AG04449 (cell line): ENCODE measurements around the gene NOX5.
"Not testable (repeated sequence)": the region's sequence is repeated elsewhere in the genome, so short reads cannot be mapped to it uniquely, and the experiment has no call there.

Experiments
- CTCF ChIA-PET: fragments of 350-600 bp; formaldehyde crosslinking; extraction: SDS; loops from one replicate; lab custom pipeline; 2021; ENCODE audit warnings: antibody characterized with exemption; lab: Yijun Ruan, JAX
- POLR2A ChIA-PET: fragments of 400-600, 350-600 bp; formaldehyde crosslinking; extraction: SDS; loops from one replicate; lab custom pipeline; 2020; ENCODE audit warnings: antibody characterized with exemption, inconsistent platforms; lab: Yijun Ruan, JAX
- DNase-seq: peaks from one replicate; pipeline ENCODE4 v3.0.0-alpha.2; 2010; ENCODE audit warnings: low read depth, low spot score
- H3K4me3 ChIP-seq: 2 replicates; pipeline ENCODE4 v1.5.1; 2011; ENCODE audit warnings: low read depth, mild to moderate bottlenecking, control low read depth, low read length
- TF ChIP-seq, protein P1 (sequence below): IDR thresholded peaks from one replicate; pipeline ENCODE4 v1.5.1; 2011; ENCODE audit warnings: mild to moderate bottlenecking, moderate library complexity, low read length, control low read depth, inconsistent platforms; ENCODE audit not compliant: insufficient read depth; ENCODE audit errors: missing control alignments

The NOX5 gene, protein sequence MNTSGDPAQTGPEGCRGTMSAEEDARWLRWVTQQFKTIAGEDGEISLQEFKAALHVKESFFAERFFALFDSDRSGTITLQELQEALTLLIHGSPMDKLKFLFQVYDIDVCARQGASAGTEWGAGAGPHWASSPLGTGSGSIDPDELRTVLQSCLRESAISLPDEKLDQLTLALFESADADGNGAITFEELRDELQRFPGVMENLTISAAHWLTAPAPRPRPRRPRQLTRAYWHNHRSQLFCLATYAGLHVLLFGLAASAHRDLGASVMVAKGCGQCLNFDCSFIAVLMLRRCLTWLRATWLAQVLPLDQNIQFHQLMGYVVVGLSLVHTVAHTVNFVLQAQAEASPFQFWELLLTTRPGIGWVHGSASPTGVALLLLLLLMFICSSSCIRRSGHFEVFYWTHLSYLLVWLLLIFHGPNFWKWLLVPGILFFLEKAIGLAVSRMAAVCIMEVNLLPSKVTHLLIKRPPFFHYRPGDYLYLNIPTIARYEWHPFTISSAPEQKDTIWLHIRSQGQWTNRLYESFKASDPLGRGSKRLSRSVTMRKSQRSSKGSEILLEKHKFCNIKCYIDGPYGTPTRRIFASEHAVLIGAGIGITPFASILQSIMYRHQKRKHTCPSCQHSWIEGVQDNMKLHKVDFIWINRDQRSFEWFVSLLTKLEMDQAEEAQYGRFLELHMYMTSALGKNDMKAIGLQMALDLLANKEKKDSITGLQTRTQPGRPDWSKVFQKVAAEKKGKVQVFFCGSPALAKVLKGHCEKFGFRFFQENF

DNA sequence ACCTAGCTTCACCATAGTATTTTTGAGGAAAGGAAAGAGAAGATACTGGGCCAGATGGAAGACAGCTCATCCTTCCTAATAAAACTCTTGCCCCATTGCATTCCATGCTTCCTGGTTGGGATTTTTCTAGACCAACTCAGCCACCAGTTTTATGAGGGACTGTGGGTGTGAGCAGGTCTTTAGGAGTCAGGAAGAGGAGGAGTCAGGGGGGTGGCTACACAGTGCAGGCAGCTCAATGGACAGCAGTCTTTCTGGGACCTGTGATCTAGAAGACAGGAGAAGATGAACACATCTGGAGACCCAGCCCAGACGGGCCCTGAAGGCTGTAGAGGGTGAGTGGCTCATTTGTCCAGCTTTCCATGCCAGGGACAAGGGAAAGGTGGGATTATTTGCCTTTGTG is at the start of gene NOX5:
Gene NOX5 (plus strand): TSS at position 242 of the 400 bp plus-strand sequence. CDS start 41 bp downstream, at position 283.
- ChIA-PET POLR2A (interaction anchor here (1.6 kb wide), 1 partner anchor 25 kb away, joined by 4 read pairs; no protein-coding TSS in a partner anchor), CTCF (interaction anchor here (0.8 kb wide), 1 partner anchor 17 kb away, joined by 3 read pairs; no protein-coding TSS in a partner anchor)
- TF ChIP-seq, protein P1, sequence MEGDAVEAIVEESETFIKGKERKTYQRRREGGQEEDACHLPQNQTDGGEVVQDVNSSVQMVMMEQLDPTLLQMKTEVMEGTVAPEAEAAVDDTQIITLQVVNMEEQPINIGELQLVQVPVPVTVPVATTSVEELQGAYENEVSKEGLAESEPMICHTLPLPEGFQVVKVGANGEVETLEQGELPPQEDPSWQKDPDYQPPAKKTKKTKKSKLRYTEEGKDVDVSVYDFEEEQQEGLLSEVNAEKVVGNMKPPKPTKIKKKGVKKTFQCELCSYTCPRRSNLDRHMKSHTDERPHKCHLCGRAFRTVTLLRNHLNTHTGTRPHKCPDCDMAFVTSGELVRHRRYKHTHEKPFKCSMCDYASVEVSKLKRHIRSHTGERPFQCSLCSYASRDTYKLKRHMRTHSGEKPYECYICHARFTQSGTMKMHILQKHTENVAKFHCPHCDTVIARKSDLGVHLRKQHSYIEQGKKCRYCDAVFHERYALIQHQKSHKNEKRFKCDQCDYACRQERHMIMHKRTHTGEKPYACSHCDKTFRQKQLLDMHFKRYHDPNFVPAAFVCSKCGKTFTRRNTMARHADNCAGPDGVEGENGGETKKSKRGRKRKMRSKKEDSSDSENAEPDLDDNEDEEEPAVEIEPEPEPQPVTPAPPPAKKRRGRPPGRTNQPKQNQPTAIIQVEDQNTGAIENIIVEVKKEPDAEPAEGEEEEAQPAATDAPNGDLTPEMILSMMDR, result no peak
- no peak within 1 kb of the TSS for H3K4me3 ChIP-seq
- peak; percentile 38 for DNase-seq

DNA sequence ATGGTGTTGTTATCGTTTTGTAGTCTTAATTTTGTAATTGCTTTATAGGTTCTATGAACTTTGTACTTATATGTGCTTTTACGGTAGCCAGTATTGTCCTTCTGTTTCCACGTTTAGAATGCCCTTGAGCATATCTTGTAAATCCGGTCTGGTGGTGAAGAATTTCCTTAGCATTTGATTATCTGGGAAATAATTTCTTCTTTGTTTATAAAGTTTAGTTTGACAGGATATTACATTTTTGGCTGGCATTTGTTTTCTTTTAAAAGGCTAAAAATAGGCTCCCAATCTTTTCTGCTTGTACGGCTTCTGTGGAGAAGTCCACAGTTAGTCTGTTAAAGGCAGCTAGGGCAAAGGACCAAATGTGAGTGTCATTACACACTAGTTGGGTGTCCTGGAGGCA is 47.5 kb upstream of the NOX5 start:
- ChIA-PET CTCF (no interaction called here), POLR2A (no interaction called here)
- no peak overlapping the region for H3K4me3 ChIP-seq
- DNase-seq, result no peak
- TF ChIP-seq, protein P1, result no peak

DNA sequence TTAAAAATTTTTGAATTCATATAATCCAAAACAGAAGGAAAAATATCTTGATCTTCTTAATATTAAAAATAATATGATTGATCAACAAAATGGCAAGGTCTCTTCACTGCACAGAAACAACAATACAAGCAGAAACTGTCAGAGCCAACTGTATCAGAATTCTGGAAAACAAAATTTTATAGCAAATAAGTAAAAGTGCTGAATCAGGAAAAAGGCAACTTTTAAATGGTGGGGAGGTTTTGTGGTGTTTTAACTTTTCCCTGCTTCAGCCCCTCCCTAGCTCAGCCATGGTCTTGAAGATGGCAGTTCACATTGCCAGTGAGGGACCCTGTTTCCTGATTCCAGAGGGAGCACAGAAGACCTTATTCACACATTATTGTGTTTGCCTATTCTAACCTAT is 46.5 kb upstream of the NOX5 start:
- no peak for DNase-seq
- TF ChIP-seq, protein P1, result no peak
- CTCF ChIA-PET, result no interaction called here
- no peak overlapping the region for H3K4me3 ChIP-seq
- POLR2A ChIA-PET, result no interaction called here

DNA sequence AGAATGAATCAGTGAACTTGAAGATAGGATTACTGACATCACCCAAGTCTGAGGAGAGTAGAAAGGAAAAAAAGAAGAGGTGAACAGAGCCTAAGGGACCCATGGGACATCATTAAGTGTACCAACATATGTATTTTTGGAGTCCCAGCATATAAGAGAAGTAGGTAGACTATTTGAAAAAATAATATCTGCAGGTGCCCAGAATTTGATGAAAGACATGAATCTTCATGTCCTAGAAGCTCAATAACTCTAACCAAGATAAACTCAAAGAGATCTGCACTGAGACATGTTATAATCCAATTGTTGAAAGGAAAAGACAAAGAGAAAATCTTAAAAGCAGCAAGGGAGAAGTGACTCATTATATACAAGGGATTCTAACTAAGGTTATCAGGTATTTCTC is 45.2 kb upstream of the NOX5 start:
- no peak for DNase-seq
- TF ChIP-seq, protein P1, result no peak
- ChIA-PET CTCF (interaction anchor here (1.4 kb wide), 1 partner anchor 9 kb away, joined by 3 read pairs; no protein-coding TSS in a partner anchor), POLR2A (no interaction called here)
- H3K4me3 ChIP-seq, result no peak overlapping the region

DNA sequence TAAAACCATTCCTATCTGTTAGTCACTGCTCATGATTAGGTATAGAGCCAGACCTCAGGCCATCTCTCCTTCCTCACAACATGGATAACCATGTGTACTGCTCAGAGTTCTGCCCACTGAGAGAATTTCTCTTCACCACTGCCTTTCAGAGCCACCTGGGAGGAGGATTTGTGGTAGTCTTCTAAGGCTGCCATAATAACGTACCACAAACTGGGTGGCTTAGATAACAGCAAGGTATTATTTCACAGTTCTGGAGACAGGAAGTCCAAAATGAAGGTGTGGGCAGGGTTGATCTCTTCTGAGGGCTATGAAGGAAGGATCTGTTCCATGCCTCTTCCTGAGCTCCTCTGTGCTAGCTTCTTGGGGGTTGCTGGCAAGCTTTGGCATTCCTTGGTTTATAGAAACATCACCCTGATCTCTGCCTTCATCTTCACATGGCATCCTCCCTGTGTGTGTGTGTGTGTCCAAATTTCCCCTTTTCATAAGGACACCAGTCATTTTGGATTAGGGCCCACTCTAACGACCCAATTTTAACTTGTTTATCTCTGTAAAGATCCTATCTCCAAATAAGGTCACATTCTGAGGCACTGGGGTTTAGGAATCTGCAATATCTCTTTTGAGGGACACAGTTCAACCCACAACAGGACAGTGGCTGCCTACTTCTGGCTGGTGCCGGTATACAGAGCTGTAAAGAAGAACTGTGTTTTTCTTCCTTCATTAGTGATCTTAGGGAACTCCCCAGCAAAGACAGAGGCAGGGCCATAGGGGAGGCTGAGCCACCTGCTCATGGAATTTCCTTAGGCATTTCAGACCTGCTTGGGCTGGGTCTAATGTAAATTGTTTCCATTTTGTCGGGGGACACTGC is 42.1 kb upstream of the NOX5 start:
- no peak for DNase-seq
- POLR2A ChIA-PET, result no interaction called here
- TF ChIP-seq, protein P1, result no peak
- no peak overlapping the region for H3K4me3 ChIP-seq
- CTCF ChIA-PET, result no interaction called here

DNA sequence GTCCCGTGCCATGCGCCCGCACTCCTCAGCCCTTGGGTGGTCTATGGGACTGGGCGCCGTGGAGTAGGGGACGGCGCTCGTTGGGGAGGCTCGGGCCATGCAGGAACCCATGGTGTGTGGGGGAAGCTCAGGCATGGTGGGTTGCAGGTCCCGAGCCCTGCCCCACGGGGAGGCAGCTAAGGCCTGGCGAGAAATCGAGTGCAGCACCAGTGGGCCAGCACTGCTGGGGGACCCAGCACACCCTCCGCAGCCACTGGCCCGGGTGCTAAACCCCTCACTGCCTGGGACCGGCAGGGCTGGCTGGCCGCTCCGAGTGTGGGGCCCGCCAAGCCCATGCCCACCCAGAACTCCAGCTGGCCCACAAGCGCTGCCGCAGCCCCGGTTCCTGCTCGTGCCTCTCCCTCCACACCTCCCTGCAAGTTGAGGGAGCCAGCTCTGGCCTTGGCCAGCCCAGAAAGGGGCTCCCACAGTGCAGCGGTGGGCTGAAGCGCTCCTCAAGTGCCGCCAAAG is 38.8 kb upstream of the NOX5 start:
- H3K4me3 ChIP-seq, POLR2A ChIA-PET, CTCF ChIA-PET, DNase-seq: not testable (repeated sequence)

DNA sequence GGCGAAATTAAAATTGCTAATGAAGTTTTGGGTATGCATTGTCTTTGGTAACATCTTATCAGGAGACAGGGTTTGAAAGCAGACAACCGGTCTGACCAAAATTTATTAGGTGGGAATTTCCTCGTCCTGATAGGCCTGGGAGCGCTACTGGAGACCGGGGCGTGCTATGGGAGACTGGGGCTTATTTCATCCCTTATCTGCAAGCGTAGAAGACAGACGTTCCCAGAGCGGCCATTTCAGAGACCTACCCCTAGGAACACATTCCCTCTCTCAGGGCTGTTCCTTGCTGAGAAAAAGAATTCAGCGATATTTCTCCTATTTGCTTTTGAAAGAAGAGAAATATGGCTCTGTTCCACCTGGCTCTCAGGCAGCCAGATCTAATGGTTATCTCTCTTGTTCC is 37.1 kb upstream of the NOX5 start:
- H3K4me3 ChIP-seq, CTCF ChIA-PET, POLR2A ChIA-PET, DNase-seq: not testable (repeated sequence)
